SHP77 treated with DMSO at 0.1 percent for 48 hours (cell line): ENCODE results near the gene TRIM37.

Source experiments
- DNase-seq: peaks from one replicate; lab custom pipeline; 2025; lab: John Stamatoyannopoulos, UW

The TRIM37 gene

GRCh38 chr17:58932956-58933355 lies 173.7 kb downstream of the TRIM37 start:
- no peak for DNase-seq
